ENCODE data around the gene UBE2E2.

- TF ChIP-seq, protein P1, sequence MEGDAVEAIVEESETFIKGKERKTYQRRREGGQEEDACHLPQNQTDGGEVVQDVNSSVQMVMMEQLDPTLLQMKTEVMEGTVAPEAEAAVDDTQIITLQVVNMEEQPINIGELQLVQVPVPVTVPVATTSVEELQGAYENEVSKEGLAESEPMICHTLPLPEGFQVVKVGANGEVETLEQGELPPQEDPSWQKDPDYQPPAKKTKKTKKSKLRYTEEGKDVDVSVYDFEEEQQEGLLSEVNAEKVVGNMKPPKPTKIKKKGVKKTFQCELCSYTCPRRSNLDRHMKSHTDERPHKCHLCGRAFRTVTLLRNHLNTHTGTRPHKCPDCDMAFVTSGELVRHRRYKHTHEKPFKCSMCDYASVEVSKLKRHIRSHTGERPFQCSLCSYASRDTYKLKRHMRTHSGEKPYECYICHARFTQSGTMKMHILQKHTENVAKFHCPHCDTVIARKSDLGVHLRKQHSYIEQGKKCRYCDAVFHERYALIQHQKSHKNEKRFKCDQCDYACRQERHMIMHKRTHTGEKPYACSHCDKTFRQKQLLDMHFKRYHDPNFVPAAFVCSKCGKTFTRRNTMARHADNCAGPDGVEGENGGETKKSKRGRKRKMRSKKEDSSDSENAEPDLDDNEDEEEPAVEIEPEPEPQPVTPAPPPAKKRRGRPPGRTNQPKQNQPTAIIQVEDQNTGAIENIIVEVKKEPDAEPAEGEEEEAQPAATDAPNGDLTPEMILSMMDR (IDR thresholded peaks at IDR 0.05), result no peak
- no peak for TF ChIP-seq EZH2 (IDR thresholded peaks at IDR 0.05; ENCODE audit: borderline replicate concordance, insufficient read depth, low read depth, low read length, poor library complexity, severe bottlenecking)
Measured at GRCh38 chr3:23206366-23206765, 3.2 kb downstream of the UBE2E2 start.

Data from B cell (primary cell).